ENCODE measurements around the gene TMA7B. TPM values are rescaled to one million over a fixed set of nuclear protein-coding genes. Genes with fewer than 3 reads are reported as not detected.

Gene TMA7B
- polyA plus RNA-seq, result 0.21 TPM
- long read RNA-seq, donor 1, result 0 reads
- long read RNA-seq, donor 2, result 0 reads
- long read RNA-seq, donor 3, result 0 reads
- long read RNA-seq, donor 4, result 0 reads
- long read RNA-seq, donor 5, result 0 reads
- long read RNA-seq, donor 6, result 0 reads
- long read RNA-seq, donor 7, result 0 reads
- long read RNA-seq, donor 8, result 0 reads
- long read RNA-seq, donor 9, result 0 reads
- long read RNA-seq, donor 10, result 0 reads
- long read RNA-seq, donor 11, result 0 reads

DNA sequence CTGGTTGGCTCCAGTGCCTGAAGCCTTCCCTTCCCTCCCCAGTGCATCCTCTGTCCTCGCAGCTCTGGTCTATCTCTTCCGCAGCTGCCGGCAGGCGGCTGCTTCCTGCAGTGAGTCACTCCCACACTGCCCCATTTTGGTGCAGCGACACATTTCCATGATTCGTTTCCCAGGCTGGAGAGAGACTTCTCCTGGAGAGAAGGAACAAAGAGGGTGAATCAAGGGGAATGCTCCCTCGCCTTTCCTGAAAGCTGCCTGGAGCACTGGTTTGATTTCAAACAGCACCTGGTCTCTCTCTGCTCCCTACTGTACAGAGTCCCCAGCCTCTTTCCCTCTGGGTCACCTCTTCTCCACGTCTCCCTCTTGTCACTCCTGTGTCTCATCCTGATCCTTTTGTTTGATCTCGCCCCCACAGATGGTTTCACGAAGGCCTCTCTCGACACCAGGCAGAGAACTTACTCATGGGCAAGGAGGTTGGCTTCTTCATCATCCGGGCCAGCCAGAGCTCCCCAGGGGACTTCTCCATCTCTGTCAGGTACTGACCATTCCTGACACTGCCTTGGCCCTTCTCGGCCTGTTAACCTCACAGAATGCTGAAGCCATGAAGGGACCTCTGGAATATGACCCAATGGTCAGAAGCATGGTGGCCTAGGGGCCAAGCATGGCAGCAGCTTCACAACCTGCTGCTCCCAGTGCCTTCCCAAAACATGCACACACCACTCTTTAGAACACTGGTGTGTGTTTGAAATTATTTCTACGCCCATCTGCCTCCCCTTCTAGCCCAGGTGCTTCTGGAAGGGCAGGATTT is at the start of gene TMA7B:
TSS of gene TMA7B (plus strand) at position 758 of the 808 bp plus-strand sequence. CDS start 3,978 bp downstream, outside the sequence.
- Histone ChIP-seq H3K4me3 (ENCODE audit: low read length) (no peak within 1 kb of the TSS), H3K27me3 (ENCODE audit: control insufficient read depth, insufficient read depth, low read length) (no peaks in the 10 kb centered on the region), H3K27ac (ENCODE audit: low read length) (no peak within 1 kb of the TSS), H3K9me3 (ENCODE audit: control insufficient read depth, low read depth, low read length) (no peaks in the 10 kb centered on the region), H3K4me1 (ENCODE audit: control insufficient read depth, insufficient read depth, low read length) (peaks cover 15% of the 10 kb centered on the region), H3K36me3 (ENCODE audit: control insufficient read depth, insufficient read depth, low read length) (no peaks in the 10 kb centered on the region)
- no CpG with 5 or more reads among the region's 14 CpGs for WGBS (ENCODE audit: insufficient coverage, low lambda C conversion rate)
- no peak for DNase-seq

GRCh38 chr22:39910876-39911613 is 49.2 kb upstream of the TMA7B start:
- Histone ChIP-seq H3K9me3 (ENCODE audit: control insufficient read depth, low read depth, low read length) (no peaks in the 10 kb centered on the region), H3K4me3 (ENCODE audit: low read length) (no peak overlapping the region), H3K27ac (ENCODE audit: low read length) (no peak overlapping the region), H3K36me3 (ENCODE audit: control insufficient read depth, insufficient read depth, low read length) (no peaks in the 10 kb centered on the region), H3K4me1 (ENCODE audit: control insufficient read depth, insufficient read depth, low read length) (no peaks in the 10 kb centered on the region), H3K27me3 (ENCODE audit: control insufficient read depth, insufficient read depth, low read length) (no peaks in the 10 kb centered on the region)
- 80% methylated on average over 1 of the region's 9 CpGs for WGBS (ENCODE audit: insufficient coverage, low lambda C conversion rate)
- DNase-seq, result no peak

GRCh38 chr22:39913321-39913720 is 46.9 kb upstream of the TMA7B start:
- H3K27me3 ChIP-seq (ENCODE audit: control insufficient read depth, insufficient read depth, low read length), result no peaks in the 10 kb centered on the region
- 100% methylated on average over 2 of the region's 5 CpGs for WGBS (ENCODE audit: insufficient coverage, low lambda C conversion rate)
- H3K27ac ChIP-seq (ENCODE audit: low read length), result no peak overlapping the region
- H3K9me3 ChIP-seq (ENCODE audit: control insufficient read depth, low read depth, low read length), result no peaks in the 10 kb centered on the region
- DNase-seq, result no peak
- no peak overlapping the region for H3K4me3 ChIP-seq (ENCODE audit: low read length)
- no peaks in the 10 kb centered on the region for H3K4me1 ChIP-seq (ENCODE audit: control insufficient read depth, insufficient read depth, low read length)
- no peaks in the 10 kb centered on the region for H3K36me3 ChIP-seq (ENCODE audit: control insufficient read depth, insufficient read depth, low read length)

DNA sequence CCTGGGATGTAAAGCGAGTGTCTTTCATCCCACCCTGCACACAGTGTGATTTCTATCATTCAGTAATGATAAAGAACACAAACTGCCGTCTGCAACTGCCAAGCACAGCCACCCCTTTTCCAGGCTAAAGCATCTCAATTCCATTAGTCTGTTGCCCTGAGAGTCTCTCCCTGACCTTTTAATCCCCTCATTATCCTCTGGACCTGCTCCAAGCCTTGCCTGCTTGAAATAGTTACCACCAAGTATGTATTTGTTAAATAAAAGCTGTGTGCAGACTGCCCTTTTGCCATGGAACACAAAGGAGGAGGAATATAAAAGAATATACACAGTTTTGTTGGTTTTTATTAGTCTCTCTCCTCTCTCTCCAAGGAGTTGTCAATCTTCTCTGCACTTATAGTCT is 46.3 kb upstream of the TMA7B start:
- WGBS (ENCODE audit: insufficient coverage, low lambda C conversion rate), result no CpG with 5 or more reads among the region's 2 CpGs
- no peak for DNase-seq
- H3K4me1 ChIP-seq (ENCODE audit: control insufficient read depth, insufficient read depth, low read length), result no peaks in the 10 kb centered on the region
- H3K4me3 ChIP-seq (ENCODE audit: low read length), result no peak overlapping the region
- no peaks in the 10 kb centered on the region for H3K36me3 ChIP-seq (ENCODE audit: control insufficient read depth, insufficient read depth, low read length)
- no peaks in the 10 kb centered on the region for H3K9me3 ChIP-seq (ENCODE audit: control insufficient read depth, low read depth, low read length)
- no peaks in the 10 kb centered on the region for H3K27me3 ChIP-seq (ENCODE audit: control insufficient read depth, insufficient read depth, low read length)
- H3K27ac ChIP-seq (ENCODE audit: low read length), result no peak overlapping the region

DNA sequence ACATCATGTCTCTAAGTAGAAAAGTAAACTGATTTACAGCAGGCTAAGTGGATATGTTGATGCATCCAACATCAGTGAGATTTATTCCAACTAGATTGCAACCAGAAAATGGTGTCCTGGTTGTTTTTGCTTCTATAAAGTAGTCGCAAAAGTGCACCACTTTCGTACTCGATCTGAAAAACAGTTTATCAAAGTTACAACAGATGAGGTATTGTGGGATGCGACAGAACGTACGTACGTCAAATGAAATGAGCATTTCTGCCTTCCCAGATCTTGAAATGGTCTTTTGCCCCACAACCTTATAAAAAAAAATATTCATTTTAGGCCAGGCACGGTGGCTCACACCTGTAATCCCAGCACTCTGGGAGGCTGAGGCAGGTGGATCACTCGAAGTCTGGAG is 45.6 kb upstream of the TMA7B start:
- no peaks in the 10 kb centered on the region for H3K4me1 ChIP-seq (ENCODE audit: control insufficient read depth, insufficient read depth, low read length)
- no peaks in the 10 kb centered on the region for H3K9me3 ChIP-seq (ENCODE audit: control insufficient read depth, low read depth, low read length)
- DNase-seq, result no peak
- WGBS (ENCODE audit: insufficient coverage, low lambda C conversion rate), result 100% methylated on average over 2 of the region's 9 CpGs
- no peaks in the 10 kb centered on the region for H3K27me3 ChIP-seq (ENCODE audit: control insufficient read depth, insufficient read depth, low read length)
- H3K27ac ChIP-seq (ENCODE audit: low read length), result no peak overlapping the region
- no peak overlapping the region for H3K4me3 ChIP-seq (ENCODE audit: low read length)
- H3K36me3 ChIP-seq (ENCODE audit: control insufficient read depth, insufficient read depth, low read length), result no peaks in the 10 kb centered on the region

GRCh38 chr22:39915295-39915726 is 44.9 kb upstream of the TMA7B start:
- H3K9me3 ChIP-seq (ENCODE audit: control insufficient read depth, low read depth, low read length), result no peaks in the 10 kb centered on the region
- H3K27ac ChIP-seq (ENCODE audit: low read length), result no peak overlapping the region

DNA sequence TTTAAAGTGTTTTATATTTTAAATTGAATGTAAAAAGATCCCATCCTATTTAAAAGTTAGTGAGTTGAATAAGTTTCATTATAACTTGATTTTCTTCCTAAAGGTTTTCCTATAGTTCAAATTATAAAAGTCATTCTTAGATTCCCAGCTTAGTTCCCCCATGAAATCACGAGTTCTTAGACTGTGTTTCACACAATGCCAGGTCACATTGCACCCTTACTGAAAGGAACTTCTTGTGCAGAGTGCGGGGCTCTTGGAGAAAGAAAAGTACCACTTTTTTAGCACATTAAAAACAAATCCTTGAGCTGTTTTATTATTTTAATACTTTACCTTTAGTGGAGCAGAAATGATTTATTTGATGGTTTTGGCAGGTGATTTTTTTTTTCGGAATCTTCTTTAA is 43.7 kb upstream of the TMA7B start:
- no peak overlapping the region for H3K4me3 ChIP-seq (ENCODE audit: low read length)
- no peaks in the 10 kb centered on the region for H3K9me3 ChIP-seq (ENCODE audit: control insufficient read depth, low read depth, low read length)
- H3K4me1 ChIP-seq (ENCODE audit: control insufficient read depth, insufficient read depth, low read length), result no peaks in the 10 kb centered on the region
- DNase-seq, result no peak
- no peaks in the 10 kb centered on the region for H3K27me3 ChIP-seq (ENCODE audit: control insufficient read depth, insufficient read depth, low read length)
- H3K27ac ChIP-seq (ENCODE audit: low read length), result no peak overlapping the region
- no peaks in the 10 kb centered on the region for H3K36me3 ChIP-seq (ENCODE audit: control insufficient read depth, insufficient read depth, low read length)
- WGBS (ENCODE audit: insufficient coverage, low lambda C conversion rate), result 100% methylated on average over 1 of the region's 3 CpGs

More at GRCh38 chr22:39915295-39915726, 44.9 kb upstream of the TMA7B start:
- no peak for DNase-seq
- H3K4me1 ChIP-seq (ENCODE audit: control insufficient read depth, insufficient read depth, low read length), result no peaks in the 10 kb centered on the region
- H3K36me3 ChIP-seq (ENCODE audit: control insufficient read depth, insufficient read depth, low read length), result no peaks in the 10 kb centered on the region
- no CpG with 5 or more reads among the region's 4 CpGs for WGBS (ENCODE audit: insufficient coverage, low lambda C conversion rate)
- H3K4me3 ChIP-seq (ENCODE audit: low read length), result no peak overlapping the region
- H3K27me3 ChIP-seq (ENCODE audit: control insufficient read depth, insufficient read depth, low read length), result no peaks in the 10 kb centered on the region

GRCh38 chr22:39917197-39917643 is 43.0 kb upstream of the TMA7B start:
- H3K4me3 ChIP-seq (ENCODE audit: low read length), result no peak overlapping the region
- H3K27ac ChIP-seq (ENCODE audit: low read length), result no peak overlapping the region
- no peak for DNase-seq
- no peaks in the 10 kb centered on the region for H3K27me3 ChIP-seq (ENCODE audit: control insufficient read depth, insufficient read depth, low read length)
- H3K4me1 ChIP-seq (ENCODE audit: control insufficient read depth, insufficient read depth, low read length), result no peaks in the 10 kb centered on the region
- 60% methylated on average over 1 of the region's 5 CpGs for WGBS (ENCODE audit: insufficient coverage, low lambda C conversion rate)
- no peaks in the 10 kb centered on the region for H3K36me3 ChIP-seq (ENCODE audit: control insufficient read depth, insufficient read depth, low read length)
- no peaks in the 10 kb centered on the region for H3K9me3 ChIP-seq (ENCODE audit: control insufficient read depth, low read depth, low read length)

- Histone ChIP-seq H3K27ac (ENCODE audit: low read length) (no peak overlapping the region), H3K4me1 (ENCODE audit: control insufficient read depth, insufficient read depth, low read length) (no peaks in the 10 kb centered on the region), H3K36me3 (ENCODE audit: control insufficient read depth, insufficient read depth, low read length) (no peaks in the 10 kb centered on the region), H3K4me3 (ENCODE audit: low read length) (no peak overlapping the region), H3K9me3 (ENCODE audit: control insufficient read depth, low read depth, low read length) (no peaks in the 10 kb centered on the region), H3K27me3 (ENCODE audit: control insufficient read depth, insufficient read depth, low read length) (no peaks in the 10 kb centered on the region)
- DNase-seq, result no peak
- 85% methylated on average over 4 of the region's 12 CpGs for WGBS (ENCODE audit: insufficient coverage, low lambda C conversion rate)
Measured at GRCh38 chr22:39917776-39918495, 42.3 kb upstream of the TMA7B start.

Measured in large intestine (tissue), 12 donors.